GM12891 (cell line): ENCODE results near the gene GGCX.

ENCODE experiments used
- POLR2A ChIP-seq: IDR thresholded peaks from 2 replicates; pipeline ENCODE4 v1.6.1; 2011; ENCODE audit warnings: low read depth, low read length, control low read depth
- POLR2AphosphoS5 ChIP-seq: IDR thresholded peaks from 2 replicates; pipeline ENCODE4 v1.6.1; 2011; ENCODE audit warnings: low read depth, low read length, control low read depth

GRCh38 chr2:85582492-85582891 lies 21.2 kb upstream of the GGCX start:
- no peak for TF ChIP-seq POLR2A
- TF ChIP-seq POLR2AphosphoS5: no peak
